ENCODE data around the gene POLR3F. TPM values are rescaled to one million over a fixed set of nuclear protein-coding genes. Genes with fewer than 3 reads are reported as not detected.

POLR3F gene
- total RNA-seq, 4 donors from 2014 or later, result 6.0 to 10.1 (median 7.7) TPM

GRCh38 chr20:18532626-18533025 lies 65.4 kb downstream of the POLR3F start:
- ATAC-seq (ENCODE audit: low FRiP score), result no peak
- no peak for DNase-seq (ENCODE audit: low spot score)
- no peak for TF ChIP-seq CTCF (IDR thresholded peaks at IDR 0.05)

DNA sequence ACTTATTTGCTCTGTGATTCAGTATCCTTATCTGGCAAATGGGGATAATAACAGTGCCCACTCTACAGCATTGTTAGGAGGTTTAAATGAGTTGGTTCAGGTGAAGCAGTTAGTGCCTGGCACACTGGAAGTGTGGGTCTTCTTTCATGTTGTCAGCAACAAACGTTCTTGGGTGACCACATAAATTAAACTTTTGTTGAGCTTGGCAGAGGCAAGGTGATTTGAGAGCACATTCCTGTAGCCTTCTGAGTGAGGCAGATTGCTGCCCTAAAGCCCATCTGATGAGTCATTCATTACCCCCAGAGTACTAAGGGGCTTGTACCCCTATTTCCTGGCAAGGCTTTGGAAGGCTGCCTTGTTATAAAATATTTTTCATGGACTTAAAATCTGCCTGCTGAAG lies 66.3 kb downstream of the POLR3F start:
- no peak for ATAC-seq (ENCODE audit: low FRiP score)

GRCh38 chr20:18533978-18534644 lies 66.9 kb downstream of the POLR3F start:
- no peak for ATAC-seq (ENCODE audit: low FRiP score)
- no peak for TF ChIP-seq CTCF (IDR thresholded peaks at IDR 0.05)

More for the DNA sequence above, 66.3 kb downstream of the POLR3F start:
- DNase-seq (ENCODE audit: low spot score), result no peak
- TF ChIP-seq CTCF (IDR thresholded peaks at IDR 0.05), result no peak

More at GRCh38 chr20:18533978-18534644, 66.9 kb downstream of the POLR3F start:
- no peak for DNase-seq (ENCODE audit: low spot score)

Small RNA genes lying within 50 kb of the gene (small RNA-seq; reads per million reads assigned to genes)
- gene MIR3192, result not detected
- gene RNA5SP476, result not detected

Other genes starting within 250 kb of the POLR3F start
- 10 to 100 TPM in 2 of 4 donors, 1 to 10 TPM in 2; 6.7 to 18.1 (median 8.6) TPM for gene ZNF133, start 178.9 kb upstream of the POLR3F start, total RNA-seq
- gene DZANK1, start 360 bp upstream of the POLR3F start, total RNA-seq, result 1 to 10 TPM; 1.4 to 2.5 (median 2.1) TPM
- gene RBBP9, start 29.8 kb downstream of the POLR3F start, total RNA-seq, result 10 to 100 TPM in 2 of 4 donors, 1 to 10 TPM in 2; 7.1 to 14.8 (median 11.8) TPM
- gene SEC23B, start 40.5 kb downstream of the POLR3F start, total RNA-seq, result 10 to 100 TPM; 35.5 to 44.6 (median 38.5) TPM
- gene SMIM26, start 100.0 kb downstream of the POLR3F start, total RNA-seq, result 100 to 1,000 TPM in 3 of 4 donors, 10 to 100 TPM in 1; 84.2 to 145 (median 113) TPM
- gene DTD1, start 120.7 kb downstream of the POLR3F start, total RNA-seq, result 10 to 100 TPM; 20.6 to 35.7 (median 26.7) TPM

All from omental fat pad (tissue), 4 donors.